ENCODE measurements around the gene FAR1.

The FAR1 gene

GRCh38 chr11:13760115-13760514 lies 91.6 kb downstream of the FAR1 start:
- no peak for TF ChIP-seq CTCF (conservative IDR thresholded peaks at IDR 0.05; ENCODE audit: control insufficient read depth, insufficient read depth, low read depth, low read length)
- DNase-seq (ENCODE audit: low read depth): no peak

GRCh38 chr11:13761250-13761649 lies 92.8 kb downstream of the FAR1 start:
- H3K4me3 ChIP-seq (ENCODE audit: control insufficient read depth, low read depth, low read length): no peak overlapping the region
- DNase-seq (ENCODE audit: low read depth): no peak
- TF ChIP-seq CTCF (conservative IDR thresholded peaks at IDR 0.05; ENCODE audit: control insufficient read depth, insufficient read depth, low read depth, low read length): no peak

More at GRCh38 chr11:13760115-13760514, 91.6 kb downstream of the FAR1 start:
- no peak overlapping the region for H3K4me3 ChIP-seq (ENCODE audit: control insufficient read depth, low read depth, low read length)

GRCh38 chr11:13761716-13762115 lies 93.2 kb downstream of the FAR1 start:
- DNase-seq (ENCODE audit: low read depth): no peak
- no peak overlapping the region for H3K4me3 ChIP-seq (ENCODE audit: control insufficient read depth, low read depth, low read length)
- no peak for TF ChIP-seq CTCF (conservative IDR thresholded peaks at IDR 0.05; ENCODE audit: control insufficient read depth, insufficient read depth, low read depth, low read length)

GRCh38 chr11:13762718-13763117 lies 94.2 kb downstream of the FAR1 start:
- no peak for TF ChIP-seq CTCF (conservative IDR thresholded peaks at IDR 0.05; ENCODE audit: control insufficient read depth, insufficient read depth, low read depth, low read length)
- H3K4me3 ChIP-seq (ENCODE audit: control insufficient read depth, low read depth, low read length): no peak overlapping the region
- no peak for DNase-seq (ENCODE audit: low read depth)

GRCh38 chr11:13763341-13763740 lies 94.9 kb downstream of the FAR1 start:
- DNase-seq (ENCODE audit: low read depth): no peak
- no peak for TF ChIP-seq CTCF (conservative IDR thresholded peaks at IDR 0.05; ENCODE audit: control insufficient read depth, insufficient read depth, low read depth, low read length)
- H3K4me3 ChIP-seq (ENCODE audit: control insufficient read depth, low read depth, low read length): no peak overlapping the region

- H3K4me3 ChIP-seq (ENCODE audit: control insufficient read depth, low read depth, low read length): no peak overlapping the region
- TF ChIP-seq CTCF (conservative IDR thresholded peaks at IDR 0.05; ENCODE audit: control insufficient read depth, insufficient read depth, low read depth, low read length): no peak
- DNase-seq (ENCODE audit: low read depth): no peak
These were observed 97.4 kb downstream of the FAR1 start for GRCh38 chr11:13765886-13766285.

- no peak for DNase-seq (ENCODE audit: low read depth)
- no peak for TF ChIP-seq CTCF (conservative IDR thresholded peaks at IDR 0.05; ENCODE audit: control insufficient read depth, insufficient read depth, low read depth, low read length)
- H3K4me3 ChIP-seq (ENCODE audit: control insufficient read depth, low read depth, low read length): no peak overlapping the region
These were observed 99.0 kb downstream of the FAR1 start for GRCh38 chr11:13767471-13767870.

Measured in fibroblast of mammary gland (primary cell).